COLO829 (cell line): ENCODE results near the gene FOSL2.

ENCODE experiments used
- DNase-seq: peaks from one replicate; pipeline ENCODE4 v3.0.0; 2012; ENCODE audit warnings: low spot score

Gene FOSL2

DNA sequence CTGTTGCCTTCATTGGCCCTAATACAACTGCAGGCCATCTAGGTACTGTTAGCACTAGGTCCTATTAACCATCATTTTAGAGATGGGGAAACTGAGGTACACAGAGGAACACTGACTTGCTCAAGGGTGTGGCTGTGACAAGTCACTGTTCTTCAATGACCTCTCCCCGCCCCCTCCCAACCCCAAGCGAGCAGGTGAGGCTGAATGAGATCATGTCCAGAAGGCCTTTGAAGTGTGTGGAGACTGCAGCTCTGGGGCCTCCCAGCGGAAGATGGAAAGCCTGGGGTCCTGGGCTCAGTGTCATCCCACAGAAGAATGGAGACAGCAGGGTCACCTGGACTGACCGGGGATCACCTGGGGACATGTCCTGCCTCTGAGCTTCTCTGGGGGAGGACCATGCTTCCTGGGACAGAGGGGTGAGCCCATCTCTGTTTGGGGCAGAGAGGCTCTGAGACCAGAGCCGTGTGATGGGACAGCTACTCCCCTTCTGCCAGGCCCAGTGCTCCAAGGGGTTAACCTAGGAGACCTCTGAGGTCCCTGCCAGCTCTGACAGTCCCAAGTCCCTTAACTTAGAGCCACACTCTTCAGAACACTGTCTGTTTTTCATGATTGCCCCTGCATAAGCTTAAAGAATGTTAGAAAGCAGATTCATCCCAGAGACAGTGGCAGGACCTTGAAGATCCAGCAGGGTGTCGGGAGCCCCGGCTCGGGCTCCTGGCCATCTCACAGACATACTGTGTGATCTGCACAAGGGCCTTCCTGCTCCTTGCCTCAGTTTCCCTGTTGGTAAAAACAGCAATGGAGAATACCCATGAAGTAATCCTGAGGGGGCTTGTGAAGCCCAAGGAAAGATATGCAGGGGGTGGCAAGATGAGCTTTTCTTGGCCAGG, 16.7 kb upstream of the FOSL2 start:
- no peak for DNase-seq

DNA sequence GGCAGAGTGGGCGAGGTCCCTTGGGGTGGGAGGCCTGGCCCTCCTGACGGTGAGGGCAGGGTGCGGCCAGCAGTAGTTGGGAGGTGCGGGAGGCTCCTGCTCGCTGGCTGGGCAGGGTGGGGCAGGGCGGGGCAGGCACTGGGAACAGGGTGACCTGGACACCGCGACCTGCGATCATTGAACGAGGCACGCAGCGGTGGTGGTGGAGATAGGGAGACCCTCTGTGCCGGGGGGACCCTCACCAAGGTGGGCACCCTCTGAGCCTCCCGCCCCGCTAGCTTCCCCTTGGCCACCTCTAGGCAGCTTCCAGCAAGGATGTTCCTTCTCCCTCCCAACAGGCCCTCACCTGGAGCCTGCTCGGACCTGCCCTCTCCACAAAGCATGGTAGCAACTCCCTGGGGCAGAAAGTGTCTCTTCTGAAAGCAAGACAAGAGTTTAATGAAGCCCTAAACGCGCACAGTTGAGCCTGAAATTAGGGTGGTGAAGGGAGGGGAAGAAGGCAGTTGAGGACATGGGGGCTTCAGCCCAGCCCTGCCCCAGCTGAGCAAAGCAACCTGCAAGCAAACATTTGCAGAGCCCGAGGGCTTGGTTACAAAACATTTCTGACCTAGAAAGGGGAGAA, 15.4 kb upstream of the FOSL2 start:
- no peak for DNase-seq

DNA sequence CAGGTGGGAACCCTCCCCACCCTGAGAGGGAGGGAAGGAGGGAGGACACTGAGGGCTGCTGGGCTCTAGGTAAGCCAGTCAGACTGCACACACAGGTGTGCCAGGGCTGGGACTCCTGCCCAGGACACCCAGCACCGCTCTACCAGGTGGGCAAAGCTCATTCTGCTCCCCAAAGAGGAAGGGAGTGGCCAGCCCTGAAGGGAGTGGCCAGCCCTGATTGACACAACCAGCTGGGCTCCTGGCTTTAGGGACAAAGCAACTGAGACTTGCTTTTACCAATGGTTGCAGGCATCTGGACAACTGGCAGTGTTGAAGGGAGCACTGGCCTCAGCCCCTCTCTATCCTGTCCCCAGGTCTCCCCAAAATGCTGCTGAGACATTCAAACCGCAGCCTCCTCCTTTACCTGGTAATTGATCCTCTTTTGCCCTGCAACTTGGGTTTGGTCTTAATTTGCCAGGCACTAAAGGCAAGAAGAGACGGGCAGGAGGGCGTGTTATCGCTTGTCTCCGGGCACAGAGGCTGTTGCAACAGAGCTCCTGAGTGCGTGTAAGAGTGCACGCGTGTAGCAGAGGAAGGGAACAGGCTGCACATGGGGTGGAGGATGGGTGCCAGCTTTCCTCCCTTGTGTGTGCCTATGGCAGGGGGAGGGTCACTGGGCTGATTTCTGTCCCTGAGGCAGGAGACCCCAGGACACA, 14.5 kb upstream of the FOSL2 start:
- no peak for DNase-seq

DNA sequence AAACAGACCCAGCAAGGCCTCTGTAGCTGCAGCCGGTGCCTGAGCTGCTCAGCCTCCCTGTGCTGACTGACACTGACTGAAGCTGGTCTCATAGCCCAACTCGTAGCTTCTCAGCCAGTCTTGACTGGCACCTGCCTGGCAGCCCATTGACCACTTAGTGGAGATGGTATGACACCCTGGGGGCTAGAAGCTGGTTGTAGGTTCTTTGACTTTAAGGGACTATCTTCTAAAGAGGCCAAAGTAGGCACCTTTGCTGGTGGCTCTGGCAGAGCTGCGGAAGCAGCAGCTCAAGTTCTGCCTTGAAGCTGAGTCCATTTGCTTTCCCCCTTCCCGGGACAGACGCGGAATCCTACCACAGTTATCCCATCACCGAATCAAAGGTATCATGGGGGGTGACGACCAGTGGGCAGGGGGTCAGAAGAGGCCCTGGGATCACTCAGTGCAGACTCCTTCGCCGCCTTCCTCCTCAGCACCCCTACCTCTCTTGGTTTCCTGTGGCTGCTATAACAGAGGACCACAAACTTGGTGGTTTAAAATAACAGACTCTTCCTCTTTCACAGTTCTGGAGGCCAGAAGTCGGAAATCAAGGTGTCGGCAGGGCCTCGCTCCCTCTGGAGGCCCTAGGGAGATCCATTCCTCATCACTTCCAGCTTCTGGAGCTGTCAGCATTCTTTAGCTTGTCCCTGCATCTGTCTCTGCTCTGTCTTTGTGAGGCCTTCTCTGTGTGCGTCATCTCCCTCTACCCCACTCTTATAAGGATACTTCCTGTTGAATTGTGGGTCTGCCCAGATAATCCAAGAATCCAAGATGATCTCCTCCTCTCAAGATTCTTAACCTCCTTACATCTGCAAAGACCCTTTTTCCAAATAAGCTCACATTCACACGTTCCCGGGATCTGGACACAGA, 13.7 kb upstream of the FOSL2 start:
- DNase-seq, result no peak

DNA sequence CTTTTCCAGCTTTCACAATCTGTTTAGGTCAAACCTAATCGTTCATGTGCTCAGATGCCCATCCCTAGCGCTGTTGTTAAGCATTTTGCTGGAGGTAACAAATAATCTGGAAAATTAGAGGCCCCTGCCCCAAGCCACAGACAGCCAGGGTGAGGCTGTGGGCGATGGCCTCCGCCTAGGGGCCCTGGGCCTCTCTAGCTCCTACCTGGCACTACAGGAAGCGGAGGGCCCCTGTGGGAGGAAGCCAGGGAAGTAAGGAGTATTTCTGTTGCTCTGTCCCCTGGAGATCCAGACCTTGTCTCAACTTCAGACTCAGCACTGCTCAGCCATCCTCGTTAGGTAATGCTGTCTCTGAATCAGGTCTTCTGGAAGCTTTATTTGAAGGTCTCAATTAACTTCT, 12.4 kb upstream of the FOSL2 start:
- DNase-seq, result no peak

DNA sequence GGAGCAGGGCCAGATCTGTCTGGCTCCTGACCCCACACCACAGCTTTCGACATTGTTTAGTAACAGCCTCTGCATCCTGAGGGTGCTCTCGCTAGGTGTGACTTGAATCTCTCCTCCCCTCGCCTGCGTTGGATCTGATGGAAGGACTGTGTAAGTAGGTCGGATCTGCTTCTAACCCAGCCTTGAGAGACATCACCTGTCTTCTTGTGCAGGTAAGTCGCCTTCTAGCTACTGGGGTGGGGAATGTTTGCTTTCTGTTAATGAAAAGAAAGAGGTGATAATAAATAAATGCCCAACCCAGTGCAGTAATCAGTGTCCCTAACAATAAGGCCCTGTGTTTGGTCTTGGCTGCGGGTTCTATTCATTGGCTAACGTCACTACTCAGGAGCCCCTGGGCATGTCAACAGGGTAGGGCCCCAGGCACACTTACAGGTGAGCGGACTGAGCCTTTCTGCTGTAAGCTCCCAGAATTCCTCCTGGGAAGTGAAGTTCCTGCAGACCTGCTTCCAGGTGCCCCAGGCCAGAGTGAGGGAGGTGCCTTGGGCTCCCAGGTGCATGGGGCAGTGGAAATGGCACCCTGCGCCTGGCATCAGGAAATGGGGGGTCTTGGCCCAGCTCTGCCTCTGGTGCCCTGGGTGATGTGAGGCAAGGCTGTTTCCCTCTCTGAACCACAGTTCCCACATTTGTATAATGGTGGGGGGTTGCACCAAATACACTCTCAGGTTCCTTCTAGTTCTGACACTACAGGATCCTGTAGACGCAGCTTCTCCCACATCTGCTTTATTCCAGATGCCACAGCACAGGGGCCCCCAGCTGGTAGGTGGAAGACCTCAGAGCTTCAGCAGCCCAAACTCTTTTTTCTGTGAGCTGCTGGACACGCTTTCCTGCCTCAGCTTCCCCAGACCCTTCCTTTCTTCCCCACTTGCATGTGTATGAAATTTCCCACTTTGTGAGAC, 11.2 kb upstream of the FOSL2 start:
- no peak for DNase-seq

DNA sequence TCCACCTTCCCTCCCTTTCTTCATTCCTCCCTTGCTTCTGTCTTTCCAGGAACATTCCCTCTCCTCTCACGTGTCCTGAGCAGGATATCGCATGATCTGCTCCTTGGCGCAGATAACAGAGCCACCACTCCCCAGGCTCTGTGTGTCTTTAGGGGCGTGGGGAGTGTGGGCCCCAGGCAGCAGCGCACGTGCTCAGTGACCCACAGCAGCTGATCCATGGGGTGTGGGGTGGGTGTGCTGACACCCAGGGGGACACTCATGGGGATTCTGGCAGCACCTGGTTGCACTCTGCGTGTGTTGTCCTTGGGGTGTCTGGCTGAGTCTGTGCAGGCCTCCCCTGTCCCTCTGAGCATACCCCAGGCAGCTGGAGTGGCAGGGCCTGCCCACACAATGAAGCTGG, 9.9 kb upstream of the FOSL2 start:
- no peak for DNase-seq

DNA sequence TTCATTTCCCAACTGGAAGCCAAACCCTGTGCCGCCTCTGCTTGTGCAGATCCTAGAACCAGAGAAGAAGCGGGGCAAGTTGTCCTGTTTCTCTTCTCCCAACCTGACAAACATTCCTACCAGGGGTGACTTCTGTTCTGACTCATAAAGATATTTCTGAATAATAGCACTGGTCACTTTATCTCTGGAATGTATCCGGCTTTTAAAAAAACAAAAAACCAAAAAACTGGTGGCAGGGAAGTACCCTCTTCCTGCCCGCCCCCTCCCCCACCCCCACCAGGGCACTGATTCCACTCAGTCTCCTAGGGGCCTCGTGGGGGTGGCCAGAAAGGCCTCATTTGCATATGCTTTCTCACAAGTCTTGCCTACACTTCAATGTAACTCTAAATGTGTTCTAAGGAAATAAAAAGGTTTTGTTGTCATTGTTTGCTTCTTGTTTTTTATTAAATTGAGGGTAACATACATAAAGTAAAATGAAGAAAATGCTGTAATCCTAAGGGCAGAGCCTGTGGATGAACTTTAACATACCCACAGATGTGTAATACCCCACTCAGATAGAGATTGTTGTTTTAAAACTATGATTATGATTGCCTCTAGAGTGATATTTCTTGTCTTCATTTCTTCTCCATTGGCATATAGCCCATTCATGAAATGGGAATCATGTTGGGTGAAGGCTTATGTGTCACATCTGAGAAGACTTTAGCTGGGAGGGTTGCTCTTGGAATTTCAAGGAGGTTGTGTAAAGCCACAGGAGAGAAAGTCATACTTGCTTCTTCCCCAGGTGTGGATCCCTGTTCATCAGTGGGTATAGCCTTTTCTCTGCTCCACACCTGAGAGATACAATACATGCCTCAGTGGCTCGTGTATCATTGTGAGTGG, 5.3 kb upstream of the FOSL2 start:
- DNase-seq, result no peak

DNA sequence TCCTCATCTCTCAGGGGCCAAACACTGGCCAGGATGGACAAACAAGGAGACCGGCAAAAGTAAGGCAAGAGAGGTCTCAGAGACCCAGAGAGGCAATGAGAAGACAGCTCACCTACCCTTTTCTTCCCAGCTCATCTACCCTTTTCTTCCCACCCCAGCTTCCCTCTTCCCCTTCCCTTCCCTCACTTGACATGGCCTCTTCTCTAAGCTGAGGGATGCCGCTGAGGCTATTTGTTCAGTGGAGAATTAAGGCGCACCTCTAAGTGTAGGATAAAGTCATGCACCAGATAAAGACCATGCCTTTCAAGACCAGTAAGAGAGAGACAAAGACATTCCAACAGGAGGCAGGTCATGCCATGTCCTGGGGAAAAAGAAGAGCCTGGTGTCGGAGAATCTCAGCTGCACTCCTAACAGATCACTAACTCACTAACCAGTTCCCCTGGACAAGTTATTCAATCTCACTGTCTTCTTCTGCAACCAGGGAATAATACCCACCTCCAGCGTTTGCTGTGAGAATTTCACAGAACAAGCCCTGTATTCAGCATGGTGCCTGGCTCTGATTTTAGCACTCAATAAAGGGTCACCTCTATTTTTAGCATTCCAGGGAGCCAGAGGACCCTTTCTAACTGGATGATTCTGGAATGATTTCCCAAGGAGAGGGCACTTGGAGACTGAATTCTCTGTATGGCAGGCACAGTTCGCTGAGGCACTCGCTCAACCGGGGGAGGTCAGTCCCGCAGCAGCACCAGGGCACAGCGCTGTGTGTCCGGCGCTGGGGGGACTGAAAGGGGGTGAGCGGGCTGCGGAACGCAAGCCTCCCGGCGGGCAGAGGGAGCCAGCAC, 3.0 kb upstream of the FOSL2 start:
- DNase-seq, result no peak

DNA sequence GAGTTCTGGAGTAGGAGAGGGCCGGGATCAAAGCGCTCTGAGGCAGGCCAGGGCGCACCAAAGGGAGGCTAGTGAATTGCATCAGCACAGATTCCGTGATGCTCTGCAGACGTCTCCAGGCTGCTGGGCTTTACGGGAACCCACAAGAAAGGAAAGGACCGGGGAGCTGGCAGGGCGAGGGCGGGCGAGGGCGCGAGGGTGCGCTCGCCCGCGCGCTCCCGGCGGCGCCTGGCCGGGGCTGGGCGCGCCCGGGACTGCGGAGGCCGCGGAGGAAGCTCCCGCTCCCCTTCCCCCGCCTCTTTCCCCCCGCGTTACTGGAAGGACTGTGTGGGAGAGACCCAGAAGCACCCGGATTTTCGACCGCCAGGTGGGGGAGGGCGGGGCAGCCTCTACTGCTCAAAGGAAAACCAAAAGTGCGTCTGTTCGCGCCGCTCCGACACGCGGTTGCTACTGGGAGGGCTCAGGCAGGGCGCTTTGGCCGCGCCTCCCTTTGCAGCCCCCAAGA, 2.4 kb upstream of the FOSL2 start:
- DNase-seq, result peak; percentile 43

DNA sequence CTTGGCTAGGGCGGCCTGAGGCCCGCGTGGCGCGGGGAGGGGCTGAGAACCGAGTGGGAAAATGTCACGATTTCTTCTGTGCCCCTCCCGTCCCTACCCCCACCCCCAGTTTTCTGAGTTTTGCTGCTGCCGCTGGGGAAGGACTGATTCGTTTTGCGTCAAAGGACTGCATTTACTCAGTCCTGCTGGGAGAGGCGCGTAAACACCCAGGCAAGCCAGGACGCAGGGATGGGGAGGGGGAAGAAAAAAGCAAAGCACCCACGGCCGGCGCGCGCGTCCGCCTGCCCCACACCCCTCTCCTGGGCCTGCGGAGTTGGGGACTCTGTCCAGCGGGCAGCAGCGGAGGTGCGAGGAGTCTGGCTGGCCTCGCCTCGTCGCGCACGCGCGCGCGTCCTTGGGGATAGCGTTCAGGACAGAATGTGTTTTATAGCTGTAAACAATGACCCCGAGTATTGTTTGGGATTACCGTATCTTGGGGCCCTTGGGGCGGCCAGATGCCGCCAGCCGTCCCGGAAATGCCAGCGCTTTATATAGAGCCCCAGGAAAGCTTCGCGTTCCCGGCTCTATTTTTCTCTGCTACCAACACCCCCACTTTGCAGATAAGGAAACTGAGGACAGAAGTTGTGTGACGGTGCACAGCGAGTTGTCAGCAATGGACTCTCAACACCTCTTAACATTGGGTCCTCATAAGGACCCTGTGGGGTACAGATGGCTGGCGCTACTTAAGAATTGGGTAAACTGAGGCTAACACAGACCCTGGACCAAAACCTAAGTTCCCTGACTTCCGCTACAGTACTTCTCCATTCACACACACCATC, 1.7 kb upstream of the FOSL2 start:
- DNase-seq, result no peak

DNA sequence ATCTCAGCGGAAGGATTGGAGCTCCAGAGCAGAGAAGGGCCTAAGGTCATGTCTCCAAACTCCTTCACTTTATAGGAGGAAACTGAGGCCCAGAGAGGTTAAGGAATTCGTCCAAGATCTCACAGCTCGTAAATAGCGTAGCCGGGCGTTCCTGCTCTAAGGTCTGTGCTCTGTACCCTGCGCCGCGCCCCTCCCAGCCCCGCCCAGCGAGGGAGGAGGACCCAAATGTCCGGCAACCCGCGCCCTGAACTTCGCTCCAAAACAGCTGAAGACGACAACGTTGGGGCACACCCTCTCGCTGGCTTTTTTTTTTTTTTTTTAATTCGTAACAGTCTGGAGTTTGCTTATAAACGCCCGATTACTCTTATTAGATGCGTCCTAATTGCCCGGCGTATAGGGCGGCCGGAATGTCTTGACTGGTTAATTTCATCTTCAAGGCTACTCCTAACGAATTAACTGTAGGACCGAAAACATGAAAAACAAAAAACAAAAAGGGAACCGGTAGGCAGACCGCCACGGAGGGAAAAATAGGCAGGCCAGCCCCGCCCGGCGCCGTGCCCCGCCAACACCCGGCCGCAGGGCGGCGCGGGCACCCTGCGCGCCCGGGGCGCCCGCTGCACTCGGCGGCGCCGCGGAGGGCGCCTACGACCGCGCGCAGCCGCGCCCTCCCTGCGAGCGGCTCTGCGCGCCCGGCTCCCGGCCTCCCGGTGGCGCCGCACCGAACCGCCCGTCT, 928 bp upstream of the FOSL2 start:
- DNase-seq, result no peak

DNA sequence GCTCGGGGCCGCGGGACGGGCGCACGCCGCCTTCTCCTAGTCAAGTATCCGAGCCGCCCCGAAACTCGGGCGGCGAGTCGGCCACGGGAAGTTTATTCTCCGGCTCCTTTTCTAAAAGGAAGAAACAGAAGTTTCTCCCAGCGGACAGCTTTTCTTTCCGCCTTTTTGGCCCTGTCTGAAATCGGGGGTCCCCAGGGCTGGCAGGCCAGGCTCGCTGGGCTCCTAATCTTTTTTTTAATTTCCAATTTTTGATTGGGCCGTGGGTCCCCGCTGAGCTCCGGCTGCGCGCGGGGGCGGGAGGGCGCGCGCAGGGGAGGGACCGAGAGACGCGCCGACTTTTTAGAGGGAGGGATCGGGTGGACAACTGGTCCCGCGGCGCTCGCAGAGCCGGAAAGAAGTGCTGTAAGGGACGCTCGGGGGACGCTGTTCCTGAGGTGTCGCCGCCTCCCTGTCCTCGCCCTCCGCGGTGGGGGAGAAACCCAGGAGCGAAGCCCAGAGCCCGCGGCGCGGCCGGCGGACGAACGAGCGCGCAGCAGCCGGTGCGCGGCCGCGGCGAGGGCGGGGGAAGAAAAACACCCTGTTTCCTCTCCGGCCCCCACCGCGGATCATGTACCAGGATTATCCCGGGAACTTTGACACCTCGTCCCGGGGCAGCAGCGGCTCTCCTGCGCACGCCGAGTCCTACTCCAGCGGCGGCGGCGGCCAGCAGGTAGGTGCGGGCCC, 617 bp downstream of the FOSL2 start:
- DNase-seq, result no peak

DNA sequence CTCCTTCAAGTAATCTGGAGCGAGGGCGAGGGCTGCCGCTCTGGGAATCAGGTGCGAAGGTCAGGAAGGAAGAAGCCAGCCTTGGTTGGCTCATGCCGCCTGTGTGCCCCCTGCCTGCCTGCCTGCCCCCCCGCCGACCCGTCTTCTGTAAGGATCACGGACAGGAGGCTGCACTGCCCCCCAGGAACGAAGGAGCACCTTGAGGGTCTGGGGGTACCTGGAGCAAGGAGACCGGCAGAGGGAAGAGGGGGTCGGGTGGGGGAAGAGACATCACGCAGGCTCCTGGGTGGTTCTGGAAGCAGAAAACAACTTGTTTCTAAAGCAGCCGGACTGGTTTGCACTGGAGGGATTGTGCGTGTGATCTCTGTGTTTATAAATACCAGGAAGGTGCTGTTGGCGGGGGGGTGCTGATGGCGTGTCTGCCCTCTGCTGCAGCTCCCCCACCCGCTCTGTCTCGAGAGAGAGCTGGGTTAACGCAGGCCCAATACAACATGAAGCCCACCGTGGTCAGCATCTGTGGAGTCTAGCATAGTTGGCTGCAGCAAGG, 1.7 kb downstream of the FOSL2 start:
- no peak for DNase-seq

DNA sequence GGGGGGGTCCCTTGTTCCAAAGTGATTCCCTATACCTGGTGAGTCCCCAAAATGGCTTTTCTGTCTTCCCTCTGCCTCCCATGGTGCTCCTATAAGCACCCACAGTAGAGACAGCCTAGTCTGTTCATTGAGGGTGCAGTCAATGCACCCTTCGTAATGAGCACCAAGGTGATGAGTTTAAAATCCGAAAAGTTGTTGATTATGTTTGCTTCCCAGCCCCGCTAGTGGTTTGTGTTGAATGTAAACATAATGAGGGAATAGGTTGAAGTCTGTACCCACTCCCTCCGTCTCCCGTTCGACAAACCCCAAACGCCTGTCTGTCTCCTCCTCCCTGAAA, 2.3 kb downstream of the FOSL2 start:
- no peak for DNase-seq

DNA sequence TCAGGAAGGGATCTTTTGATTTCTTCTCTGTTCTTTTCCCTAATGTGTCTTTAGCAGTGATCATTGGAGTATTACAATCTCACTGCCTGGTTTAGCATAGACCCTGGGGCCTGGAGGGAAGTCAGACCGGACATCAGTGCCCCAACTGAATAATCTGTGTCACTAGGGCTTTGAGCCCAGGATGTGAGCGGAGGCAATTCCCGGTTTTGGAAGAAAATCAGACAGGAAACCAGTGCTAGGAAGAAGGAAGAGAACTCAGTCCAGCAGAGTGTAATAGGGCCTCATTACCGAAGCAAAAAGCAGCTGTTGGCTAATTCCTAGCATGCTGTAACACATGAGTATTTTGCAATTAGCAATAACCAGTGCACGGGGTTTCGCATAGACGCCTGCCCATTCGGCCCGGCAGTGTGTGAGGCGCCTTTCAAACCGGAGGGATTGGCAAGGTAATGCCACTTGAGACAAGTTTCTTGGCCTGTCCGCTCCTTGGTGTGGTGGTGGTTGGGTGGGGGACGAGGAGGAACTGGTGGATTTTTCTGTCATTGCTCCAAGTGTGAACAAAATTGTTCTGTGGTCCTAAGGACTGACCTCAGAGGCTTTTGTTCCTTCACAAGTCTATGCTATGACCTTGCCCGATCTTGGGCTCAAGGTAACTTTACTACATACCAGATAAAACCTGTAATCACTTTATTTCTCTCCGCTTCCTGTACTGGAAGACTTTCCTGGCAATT, 2.8 kb downstream of the FOSL2 start:
- DNase-seq, result no peak
